ENCODE results near the gene NLRP4.

- no peak for TF ChIP-seq POLR2A (IDR thresholded peaks at IDR 0.05; ENCODE audit: low read depth, low read length)
- TF ChIP-seq PAX5 (IDR thresholded peaks at IDR 0.05; ENCODE audit: insufficient read depth, low read length, severe bottlenecking) = no peak
- TF ChIP-seq POLR2AphosphoS5 (IDR thresholded peaks at IDR 0.05; ENCODE audit: low read depth, low read length) = no peak
- no peak for TF ChIP-seq TAF1 (IDR thresholded peaks at IDR 0.05; ENCODE audit: low read depth, low read length)
- no peak for TF ChIP-seq SPI1 (IDR thresholded peaks at IDR 0.05; ENCODE audit: low read depth, low read length)
- TF ChIP-seq POU2F2 (IDR thresholded peaks at IDR 0.05; ENCODE audit: low read depth, low read length) = no peak
These were observed 65.9 kb downstream of the NLRP4 start for GRCh38 chr19:55902080-55902751.

Measured in GM12891 (cell line).